PFSK-1 (cell line): ENCODE data around the gene MAN1C1.

Experiments
- FOXP2 ChIP-seq: optimal IDR thresholded peaks from 2 replicates; pipeline ENCODE3; 2011; ENCODE audit warnings: borderline replicate concordance, control low read depth, inconsistent platforms; ENCODE audit not compliant: insufficient read depth; ENCODE audit errors: extremely low read length, extremely low read depth
- POLR2AphosphoS5 ChIP-seq: IDR thresholded peaks from 2 replicates; pipeline ENCODE4 v1.6.1; 2012; ENCODE audit warnings: low read depth, mild to moderate bottlenecking, control low read depth, low read length, moderate library complexity
- REST ChIP-seq, 2 experiments: IDR thresholded peaks; 2 replicates each; pipeline versions ENCODE4 v1.6.1 to v1.8.0; 2011 to 2012; ENCODE audit warnings: low read depth in 2 of 2, low read length in 2 of 2, control low read depth in 1 of 2, inconsistent platforms in 1 of 2, mild to moderate bottlenecking in 1 of 2, moderate library complexity in 1 of 2; ENCODE audit not compliant: insufficient read depth in 1 of 2
- SIN3A ChIP-seq: IDR thresholded peaks from 2 replicates; pipeline ENCODE4 v1.6.1; 2012; ENCODE audit warnings: mild to moderate bottlenecking, low read length, moderate library complexity, borderline replicate concordance; ENCODE audit not compliant: insufficient read depth
- TAF1 ChIP-seq: IDR thresholded peaks from 2 replicates; pipeline ENCODE4 v1.6.1; 2012; ENCODE audit warnings: low read length, control low read depth, borderline replicate concordance; ENCODE audit not compliant: insufficient read depth

DNA sequence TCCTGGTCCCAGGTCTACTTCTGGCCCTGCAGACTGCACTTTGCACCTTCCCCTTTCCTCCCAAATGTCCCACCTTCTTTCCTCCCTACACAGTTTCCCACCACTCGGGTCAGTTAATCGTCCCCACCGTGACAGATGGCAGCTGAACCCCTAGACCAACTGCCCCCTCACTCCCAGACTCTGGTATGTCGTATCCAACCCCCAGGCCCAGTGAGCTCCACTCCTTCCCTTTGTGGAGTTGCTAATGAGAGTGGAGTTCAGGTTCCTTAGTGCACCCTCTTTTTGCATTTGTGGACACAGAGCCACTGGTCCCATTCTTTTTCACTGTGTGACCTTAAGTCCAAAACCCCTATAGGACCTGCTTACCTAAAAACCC is 1.8 kb downstream of the MAN1C1 start:
- no peak for TF ChIP-seq REST (IDR thresholded peaks at IDR 0.05; ENCODE audit: insufficient read depth in 1 of 2, low read depth in 2 of 2, low read length in 2 of 2)
- no peak for TF ChIP-seq SIN3A
- TF ChIP-seq FOXP2 = no peak
- no peak for TF ChIP-seq TAF1
- TF ChIP-seq POLR2AphosphoS5 = no peak
